Stimulated activated CD8-positive, alpha-beta memory T cell treated with anti-CD3 and anti-CD28 coated beads, Interleukin-4, amount 100 ng/mL, for 48 hours (primary cell): ENCODE measurements around the gene RABAC1.
"Not testable (repeated sequence)": the region's sequence is repeated elsewhere in the genome, so short reads cannot be mapped to it uniquely, and the experiment has no call there.

Experiments used
- DNase-seq: peaks from one replicate; pipeline ENCODE4 v3.0.0-alpha.2; 2020

Gene RABAC1

GRCh38 chr19:41944336-41944735, 14.8 kb downstream of the RABAC1 start:
- no peak for DNase-seq

- DNase-seq, result no peak
These were observed 17.5 kb downstream of the RABAC1 start for GRCh38 chr19:41941410-41942202.

- DNase-seq, result no peak
These were observed 18.3 kb downstream of the RABAC1 start for GRCh38 chr19:41940731-41941409.

GRCh38 chr19:41939861-41940730, 19.0 kb downstream of the RABAC1 start:
- DNase-seq, result peak; percentile 63

- not testable (repeated sequence) for DNase-seq
These were observed 19.9 kb downstream of the RABAC1 start for GRCh38 chr19:41939209-41939608.

GRCh38 chr19:41937525-41938468, 21.3 kb downstream of the RABAC1 start:
- no peak for DNase-seq

GRCh38 chr19:41936961-41937360, 22.2 kb downstream of the RABAC1 start:
- no peak for DNase-seq

- no peak for DNase-seq
These were observed 22.7 kb downstream of the RABAC1 start for GRCh38 chr19:41936416-41936850.

GRCh38 chr19:41935760-41936415, 23.2 kb downstream of the RABAC1 start:
- DNase-seq, result no peak

- peak; percentile 90 for DNase-seq
These were observed 24.2 kb downstream of the RABAC1 start for GRCh38 chr19:41934849-41935374.

GRCh38 chr19:41933693-41934426, 25.3 kb downstream of the RABAC1 start:
- DNase-seq, result no peak

- no peak for DNase-seq
These were observed 26.3 kb downstream of the RABAC1 start for GRCh38 chr19:41932720-41933332.

- DNase-seq, result no peak
These were observed 26.8 kb downstream of the RABAC1 start for GRCh38 chr19:41932259-41932719.

GRCh38 chr19:41930926-41931592, 28.1 kb downstream of the RABAC1 start:
- DNase-seq, result no peak

GRCh38 chr19:41930322-41930722, 28.8 kb downstream of the RABAC1 start:
- DNase-seq, result no peak

GRCh38 chr19:41929536-41930071, 29.5 kb downstream of the RABAC1 start:
- no peak for DNase-seq

GRCh38 chr19:41928754-41929535, 30.2 kb downstream of the RABAC1 start:
- DNase-seq, result no peak

- peak; percentile 52 for DNase-seq
These were observed 30.9 kb downstream of the RABAC1 start, which contains the start of gene ERFL for GRCh38 chr19:41928221-41928683. TSS of gene ERFL (minus strand) at chr19:41928449. CDS start at chr19:41912919, 15,530 bp downstream.
